HL-60 (cell line): ENCODE data around the gene KCNQ1.

Experiments
- DNase-seq, 2 experiments: peaks; one replicate each; pipeline ENCODE4 v3.0.0-alpha.2; 2010 to 2020; ENCODE audit warnings: low read depth in 1 of 2, low spot score in 1 of 2
- H3K27ac ChIP-seq: fragments of 250-450 bp; sonication (Bioruptor Pico); replicated peaks from 2 replicates; pipeline ENCODE4 v1.5.1; 2020; ENCODE audit warnings: mild to moderate bottlenecking, moderate library complexity
- H3K27me3 ChIP-seq: fragments of 250-450 bp; sonication (Bioruptor Pico); 2 replicates; pipeline ENCODE4 v1.5.1; 2021; ENCODE audit warnings: mild to moderate bottlenecking, moderate library complexity; ENCODE audit not compliant: insufficient read depth, poor library complexity, severe bottlenecking
- H3K4me3 ChIP-seq: replicated peaks from 2 replicates; pipeline ENCODE4 v1.5.1; 2011; ENCODE audit warnings: mild to moderate bottlenecking, control low read depth, low read length; ENCODE audit not compliant: insufficient read depth
- CTCF ChIP-seq: IDR thresholded peaks from one replicate; pipeline ENCODE4 v1.5.1; 2011; ENCODE audit warnings: low read length, control low read depth, inconsistent platforms; ENCODE audit not compliant: insufficient read depth
- GABPA ChIP-seq: IDR thresholded peaks from 2 replicates; pipeline ENCODE4 v1.6.1; 2012; ENCODE audit warnings: low read depth
- POLR2AphosphoS5 ChIP-seq: IDR thresholded peaks from 2 replicates; pipeline ENCODE4 v1.6.1; 2012; ENCODE audit warnings: low read depth
- REST ChIP-seq: IDR thresholded peaks from 2 replicates; pipeline ENCODE4 v1.6.1; 2012; ENCODE audit warnings: low read depth; ENCODE audit not compliant: insufficient replicate concordance
- SPI1 ChIP-seq: IDR thresholded peaks from 2 replicates; pipeline ENCODE4 v1.6.1; 2012; ENCODE audit warnings: low read depth, mild to moderate bottlenecking, borderline replicate concordance

The KCNQ1 gene

GRCh38 chr11:2789791-2790567 lies 345.2 kb downstream of the KCNQ1 start:
- Histone ChIP-seq H3K4me3 (no peak overlapping the region), H3K27me3 (peaks cover 9% of the 10 kb centered on the region), H3K27ac (no peak overlapping the region)
- TF ChIP-seq POLR2AphosphoS5: no peak
- no peak for TF ChIP-seq CTCF
- TF ChIP-seq SPI1: no peak
- TF ChIP-seq REST: no peak
- no peak for TF ChIP-seq GABPA
- no peak for DNase-seq

- Histone ChIP-seq H3K27ac (no peak overlapping the region), H3K4me3 (no peak overlapping the region), H3K27me3 (peaks cover 9% of the 10 kb centered on the region)
- TF ChIP-seq CTCF (no peak), POLR2AphosphoS5 (no peak), GABPA (no peak), SPI1 (no peak), REST (no peak)
- DNase-seq: no peak
Observed at GRCh38 chr11:2790568-2790921, 345.7 kb downstream of the KCNQ1 start.

GRCh38 chr11:2791139-2791520 lies 346.3 kb downstream of the KCNQ1 start:
- DNase-seq: no peak
- Histone ChIP-seq H3K27ac (no peak overlapping the region), H3K27me3 (peaks cover 9% of the 10 kb centered on the region), H3K4me3 (no peak overlapping the region)
- TF ChIP-seq POLR2AphosphoS5 (no peak), REST (no peak), SPI1 (no peak), GABPA (no peak), CTCF (no peak)
